Measurements from ENCODE around the gene LIMCH1.

- TF ChIP-seq CTCF (IDR thresholded peaks at IDR 0.05) (no peak), POLR2A (IDR thresholded peaks at IDR 0.05) (no peak)
These were observed 75.9 kb downstream of the LIMCH1 start for GRCh38 chr4:41613821-41614220.

Data from adrenal gland (tissue), 5 donors.